HUES64 (cell line): ENCODE measurements around the gene BIN1.

Source experiments
- H3K27ac ChIP-seq: 2 replicates; pipeline ENCODE4 v1.7.0; 2013; ENCODE audit warnings: low read depth, low read length, inconsistent platforms
- H3K27me3 ChIP-seq: 2 replicates; pipeline ENCODE4 v1.6.1; 2013; ENCODE audit warnings: mild to moderate bottlenecking, low read length; ENCODE audit not compliant: insufficient read depth
- H3K36me3 ChIP-seq: 2 replicates; pipeline ENCODE4 v1.6.1; 2013; ENCODE audit warnings: mild to moderate bottlenecking, low read length; ENCODE audit not compliant: insufficient read depth
- H3K4me1 ChIP-seq: 2 replicates; pipeline ENCODE4 v1.6.1; 2013; ENCODE audit warnings: mild to moderate bottlenecking, low read length, moderate library complexity; ENCODE audit not compliant: insufficient read depth
- H3K4me3 ChIP-seq: 2 replicates; pipeline ENCODE4 v1.5.1; 2013; ENCODE audit warnings: mild to moderate bottlenecking, low read length, moderate library complexity
- H3K9ac ChIP-seq: 2 replicates; pipeline ENCODE4 v1.6.1; 2013; ENCODE audit warnings: mild to moderate bottlenecking, low read depth, low read length
- H3K9me3 ChIP-seq: 2 replicates; pipeline ENCODE4 v1.6.1; 2013; ENCODE audit warnings: low read depth, low read length; ENCODE audit not compliant: insufficient read depth
- WGBS: fragments of 150-250, 120-280 bp; methylation state at CpG from one replicate; pipeline ENCODE4 v1.1.7; 2013; ENCODE audit warnings: missing lambda C conversion rate; 5-methylcytosine and 5-hydroxymethylcytosine counted together

BIN1 gene

DNA sequence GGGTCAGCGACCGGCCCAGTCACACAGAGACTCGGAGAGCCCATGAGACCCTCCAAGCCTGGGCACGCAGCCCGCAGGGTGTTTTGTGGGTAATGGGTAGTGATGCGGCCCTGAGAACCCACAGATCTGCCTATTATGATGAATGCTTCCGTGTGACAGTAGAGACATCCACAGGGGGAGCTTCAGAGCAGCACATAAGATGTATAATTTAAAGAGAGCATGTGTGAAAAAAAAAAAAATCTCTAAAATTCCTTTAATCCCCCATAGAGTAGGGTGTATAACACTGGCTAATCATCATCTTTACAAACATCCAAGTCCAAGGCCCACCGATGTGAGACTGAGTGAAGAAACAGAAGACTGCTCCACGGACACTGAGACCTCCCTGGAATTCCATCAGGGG, 34.6 kb downstream of the BIN1 start:
- WGBS, result 80% methylated on average over 9 of the region's 9 CpGs
- Histone ChIP-seq H3K4me3 (no peak overlapping the region), H3K27ac (no peak overlapping the region), H3K9me3 (no peaks in the 10 kb centered on the region), H3K4me1 (no peaks in the 10 kb centered on the region), H3K36me3 (peaks cover 7% of the 10 kb centered on the region; the same call in 1 of the 2 replicates), H3K9ac (no peak overlapping the region), H3K27me3 (no peaks in the 10 kb centered on the region)

DNA sequence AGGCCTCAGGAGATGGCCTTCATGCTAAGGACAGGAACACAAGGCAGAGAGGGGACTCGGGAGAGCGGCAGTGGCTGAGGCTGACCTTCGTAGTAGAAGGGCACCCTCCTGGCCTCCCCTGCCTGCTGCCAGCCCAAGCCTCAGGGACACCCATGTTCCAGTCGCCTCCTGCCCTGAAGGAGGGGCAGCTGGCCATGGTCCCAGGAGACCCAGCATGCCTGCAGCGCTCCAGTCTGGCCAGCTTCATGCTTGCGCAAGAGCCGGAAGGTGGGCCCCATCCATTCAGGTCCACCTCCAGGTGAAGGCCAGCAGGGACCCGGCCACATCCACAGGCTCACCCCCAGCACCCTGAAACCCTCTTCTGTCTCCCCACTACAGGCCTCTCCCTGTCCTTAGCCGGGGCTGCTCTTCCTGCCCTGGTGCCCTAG, 35.0 kb downstream of the BIN1 start:
- no peaks in the 10 kb centered on the region for H3K9me3 ChIP-seq
- WGBS, result 93% methylated on average over 9 of the region's 9 CpGs
- no peak overlapping the region for H3K9ac ChIP-seq
- peaks cover 7% of the 10 kb centered on the region; the same call in 1 of the 2 replicates for H3K36me3 ChIP-seq
- H3K4me3 ChIP-seq, result no peak overlapping the region
- no peak overlapping the region for H3K27ac ChIP-seq
- H3K4me1 ChIP-seq, result no peaks in the 10 kb centered on the region
- H3K27me3 ChIP-seq, result no peaks in the 10 kb centered on the region

DNA sequence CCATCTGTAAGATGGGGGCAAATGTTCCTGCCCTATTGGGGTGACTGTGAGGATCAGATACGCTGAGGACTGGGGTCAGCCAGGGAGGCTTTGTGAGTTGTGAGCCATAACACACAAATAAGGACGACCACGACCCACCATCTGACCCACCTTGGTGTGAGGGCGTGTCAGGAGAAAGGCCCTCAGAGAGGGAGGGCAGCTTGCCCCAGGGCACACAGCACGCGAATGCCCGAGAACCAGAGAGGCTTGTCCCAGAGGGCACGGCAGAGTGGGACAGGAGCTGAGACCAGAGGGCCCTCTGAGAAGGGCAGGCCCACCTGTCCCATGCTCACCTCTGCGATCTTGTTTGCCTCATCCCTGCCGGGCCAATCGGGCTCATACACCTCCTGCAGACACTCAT, 36.7 kb downstream of the BIN1 start:
- H3K9ac ChIP-seq, result no peak overlapping the region
- H3K9me3 ChIP-seq, result no peaks in the 10 kb centered on the region
- H3K4me3 ChIP-seq, result no peak overlapping the region
- H3K27ac ChIP-seq, result no peak overlapping the region
- 95% methylated on average over 11 of the region's 11 CpGs for WGBS
- H3K4me1 ChIP-seq, result peaks cover 5% of the 10 kb centered on the region; the same call in 1 of the 2 replicates
- peaks cover 7% of the 10 kb centered on the region; the same call in 1 of the 2 replicates for H3K36me3 ChIP-seq
- no peaks in the 10 kb centered on the region for H3K27me3 ChIP-seq

DNA sequence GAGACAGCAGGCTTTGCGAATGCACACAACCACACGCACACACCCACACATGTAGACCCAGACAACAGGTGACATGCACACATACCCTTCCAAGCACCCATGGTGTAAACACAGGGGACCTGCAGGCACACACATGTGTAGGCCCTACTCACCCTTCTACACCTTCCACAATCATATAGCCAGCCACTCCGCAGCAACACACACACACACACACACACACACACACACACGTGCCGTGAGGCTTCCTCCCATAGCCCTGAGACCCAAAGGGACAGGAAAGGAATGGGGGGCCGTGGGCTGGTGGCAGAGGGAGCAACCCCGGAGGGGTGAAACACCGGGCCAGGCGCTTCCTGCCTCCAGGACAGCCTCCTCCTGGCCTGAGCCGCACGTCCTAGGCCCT, 37.4 kb downstream of the BIN1 start:
- Histone ChIP-seq H3K9me3 (no peaks in the 10 kb centered on the region), H3K4me1 (peaks cover 10% of the 10 kb centered on the region; the same call in 1 of the 2 replicates), H3K4me3 (no peak overlapping the region), H3K27me3 (no peaks in the 10 kb centered on the region), H3K9ac (no peak overlapping the region), H3K27ac (no peak overlapping the region), H3K36me3 (peaks cover 7% of the 10 kb centered on the region; the same call in 1 of the 2 replicates)
- 95% methylated on average over 11 of the region's 11 CpGs for WGBS

DNA sequence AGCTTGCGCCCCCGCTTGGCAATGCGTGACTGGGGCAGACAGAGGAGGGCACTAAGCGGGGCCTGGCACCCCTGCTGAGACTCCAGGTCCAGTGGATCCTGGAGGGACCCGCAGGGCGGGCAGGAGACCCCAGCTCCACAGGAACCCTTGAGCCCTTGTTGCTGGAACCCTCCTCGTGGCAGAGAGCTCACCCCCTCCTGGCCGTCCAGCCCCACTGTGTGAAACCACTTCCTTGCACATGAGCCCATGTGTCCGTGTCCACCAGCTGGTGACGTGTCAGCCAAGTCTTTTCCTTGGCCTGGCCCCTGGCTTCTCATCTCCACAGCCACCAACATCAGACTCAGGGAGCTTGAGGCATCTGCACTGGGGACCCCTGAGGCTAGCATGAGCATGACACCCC, 38.0 kb downstream of the BIN1 start:
- H3K27ac ChIP-seq, result no peak overlapping the region
- peaks cover 14% of the 10 kb centered on the region; the same call in 1 of the 2 replicates for H3K4me1 ChIP-seq
- no peak overlapping the region for H3K9ac ChIP-seq
- no peaks in the 10 kb centered on the region for H3K27me3 ChIP-seq
- H3K36me3 ChIP-seq, result peaks cover 7% of the 10 kb centered on the region; the same call in 1 of the 2 replicates
- 90% methylated on average over 10 of the region's 10 CpGs for WGBS
- H3K4me3 ChIP-seq, result no peak overlapping the region
- H3K9me3 ChIP-seq, result no peaks in the 10 kb centered on the region

DNA sequence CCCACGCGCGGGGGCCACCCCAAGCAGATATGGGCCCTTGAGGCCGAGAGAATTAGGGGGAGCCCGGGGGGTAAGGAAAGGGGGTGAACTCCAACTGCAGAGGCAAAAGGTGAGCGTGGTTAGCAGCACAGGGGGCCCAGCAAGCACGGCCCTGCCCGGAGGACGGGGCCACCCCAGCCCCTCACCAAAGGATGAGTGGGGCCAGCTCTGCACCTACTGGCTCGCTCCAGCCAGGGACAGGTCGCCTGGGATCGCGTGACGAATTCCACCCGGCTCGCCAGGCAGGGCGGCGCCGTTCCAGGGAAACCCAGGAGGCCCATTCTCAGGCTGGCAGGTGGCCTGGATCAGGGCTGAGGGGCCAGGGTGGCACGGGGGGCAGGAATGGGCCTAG, 38.6 kb downstream of the BIN1 start:
- peaks cover 14% of the 10 kb centered on the region; the same call in 1 of the 2 replicates for H3K4me1 ChIP-seq
- no peak overlapping the region for H3K27ac ChIP-seq
- H3K36me3 ChIP-seq, result peaks cover 7% of the 10 kb centered on the region; the same call in 1 of the 2 replicates
- no peaks in the 10 kb centered on the region for H3K27me3 ChIP-seq
- no peak overlapping the region for H3K9ac ChIP-seq
- H3K9me3 ChIP-seq, result no peaks in the 10 kb centered on the region
- 90% methylated on average over 20 of the region's 20 CpGs for WGBS
- no peak overlapping the region for H3K4me3 ChIP-seq

DNA sequence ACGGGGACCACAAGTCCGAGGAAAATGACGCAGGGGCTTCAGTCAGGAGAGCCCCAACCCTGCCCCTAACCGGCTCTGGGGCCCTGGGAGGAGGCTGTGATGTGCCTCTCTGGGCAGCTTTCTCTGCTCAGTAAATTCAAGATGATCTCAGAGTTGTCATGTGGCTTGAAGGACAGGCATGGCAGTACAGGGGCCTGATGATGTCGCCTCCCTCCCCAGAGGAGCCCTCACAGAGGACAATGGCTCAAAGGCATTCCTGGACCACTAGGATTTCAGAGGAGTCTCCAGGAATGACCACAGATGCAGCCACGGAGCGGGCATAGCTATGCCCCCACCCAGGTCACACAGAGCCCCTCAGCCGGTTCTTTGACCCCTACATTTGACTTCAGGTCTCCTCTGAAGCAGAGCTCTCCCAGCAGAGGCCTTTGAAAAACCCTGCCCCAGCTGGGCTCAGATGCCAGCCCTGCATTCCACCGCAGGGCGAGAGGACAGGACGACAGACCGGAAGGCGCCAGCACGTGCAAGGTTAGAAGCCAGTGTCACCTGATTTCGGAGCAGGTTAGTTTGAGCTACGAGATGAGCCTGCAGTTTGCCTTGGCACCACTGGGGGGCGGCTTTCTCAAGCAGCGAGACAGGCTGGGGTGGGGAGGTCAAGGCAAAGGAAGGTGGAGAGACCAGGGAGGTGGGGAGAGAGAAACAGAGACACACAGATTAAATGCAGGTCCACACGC, 39.2 kb downstream of the BIN1 start:
- 58% methylated on average over 19 of the region's 19 CpGs for WGBS
- peaks cover 7% of the 10 kb centered on the region; the same call in 1 of the 2 replicates for H3K36me3 ChIP-seq
- no peaks in the 10 kb centered on the region for H3K9me3 ChIP-seq
- no peak overlapping the region for H3K4me3 ChIP-seq
- H3K27me3 ChIP-seq, result no peaks in the 10 kb centered on the region
- no peak overlapping the region for H3K9ac ChIP-seq
- peaks cover 14% of the 10 kb centered on the region; the same call in 1 of the 2 replicates for H3K4me1 ChIP-seq
- H3K27ac ChIP-seq, result no peak overlapping the region

DNA sequence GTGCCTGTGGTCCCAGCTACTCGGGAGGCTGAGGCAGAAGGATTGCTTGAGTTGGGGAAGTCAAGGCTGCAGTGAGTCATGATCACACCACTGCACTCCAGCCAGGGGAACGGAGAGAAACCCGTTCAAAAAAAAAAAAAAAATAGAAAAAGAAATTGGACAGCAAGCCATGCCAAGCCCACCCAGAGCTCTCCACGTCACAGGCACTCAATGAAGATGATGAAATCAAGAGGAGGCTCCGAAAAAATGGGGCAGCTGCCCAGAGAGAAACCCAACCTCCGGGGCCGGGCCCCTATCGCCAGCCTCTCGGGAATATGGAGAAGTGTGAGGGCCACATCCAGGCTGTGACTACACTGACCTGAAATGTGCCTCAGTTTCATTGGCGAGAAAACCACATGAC, 40.0 kb downstream of the BIN1 start:
- Histone ChIP-seq H3K27me3 (no peaks in the 10 kb centered on the region), H3K4me1 (peaks cover 14% of the 10 kb centered on the region; the same call in 1 of the 2 replicates), H3K9me3 (no peaks in the 10 kb centered on the region), H3K9ac (no peak overlapping the region), H3K36me3 (peaks cover 9% of the 10 kb centered on the region; the same call in 1 of the 2 replicates), H3K4me3 (no peak overlapping the region), H3K27ac (no peak overlapping the region)
- 92% methylated on average over 10 of the region's 10 CpGs for WGBS

DNA sequence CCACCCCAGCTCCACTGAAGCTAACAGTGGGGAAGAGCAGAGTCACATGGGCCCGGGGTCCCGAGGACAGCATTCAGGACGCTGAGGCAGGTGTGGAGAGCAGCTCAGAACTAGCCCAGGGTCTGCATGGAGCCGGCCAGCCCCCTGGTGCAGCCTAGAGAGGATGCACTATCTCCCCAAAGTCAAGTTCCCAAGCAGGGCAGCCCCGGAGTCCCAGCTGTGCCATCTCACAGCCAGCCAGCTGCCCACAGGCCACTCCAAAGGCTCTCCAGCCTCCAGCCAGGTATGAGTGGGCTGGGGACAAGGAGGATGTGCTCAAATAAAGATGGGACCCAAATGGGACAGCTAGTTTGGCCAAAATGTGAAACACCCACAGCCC, 41.0 kb downstream of the BIN1 start:
- Histone ChIP-seq H3K4me1 (peaks cover 14% of the 10 kb centered on the region; the same call in 1 of the 2 replicates), H3K9ac (no peak overlapping the region; the same call in 1 of the 2 replicates), H3K36me3 (peaks cover 9% of the 10 kb centered on the region; the same call in 1 of the 2 replicates), H3K4me3 (no peak overlapping the region), H3K27me3 (no peaks in the 10 kb centered on the region), H3K27ac (no peak overlapping the region; the same call in 1 of the 2 replicates), H3K9me3 (no peaks in the 10 kb centered on the region)
- 89% methylated on average over 5 of the region's 5 CpGs for WGBS

DNA sequence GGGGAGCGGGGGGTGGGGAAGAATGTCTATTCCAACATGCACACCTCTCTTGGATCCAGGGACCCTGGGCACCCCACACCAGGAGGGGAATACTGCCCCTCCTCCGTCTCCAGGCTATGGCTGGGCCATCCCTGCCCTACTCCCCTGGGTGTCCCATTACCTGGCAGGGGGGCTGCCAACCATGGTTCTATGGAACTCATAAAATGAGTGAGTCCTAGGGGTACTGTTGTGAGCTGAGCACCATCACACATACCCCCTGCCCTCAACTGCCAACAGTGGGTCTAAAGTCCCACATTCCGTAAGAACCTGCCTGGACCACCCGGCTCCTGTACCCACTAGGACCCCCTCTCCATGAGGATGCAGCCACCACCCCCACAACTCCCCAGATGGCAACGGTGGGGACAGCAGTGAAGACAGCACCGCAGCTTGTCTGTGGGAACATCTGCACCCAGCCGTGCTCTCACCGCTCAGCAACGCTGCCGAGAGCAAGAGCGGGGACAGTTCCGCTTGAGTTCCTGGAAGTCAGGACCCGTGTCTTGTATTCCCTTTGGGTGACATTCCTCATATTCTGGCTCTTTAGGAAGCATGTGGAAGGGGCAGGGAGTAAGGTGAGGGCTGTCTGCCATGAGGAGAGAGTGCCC, 41.5 kb downstream of the BIN1 start:
- Histone ChIP-seq H3K4me1 (peaks cover 14% of the 10 kb centered on the region; the same call in 1 of the 2 replicates), H3K4me3 (no peak overlapping the region), H3K27me3 (no peaks in the 10 kb centered on the region), H3K27ac (peak overlapping the region; percentile 82), H3K9ac (peak overlapping the region; percentile 58; the same call in 1 of the 2 replicates), H3K9me3 (no peaks in the 10 kb centered on the region), H3K36me3 (peaks cover 9% of the 10 kb centered on the region; the same call in 1 of the 2 replicates)
- WGBS, result 91% methylated on average over 13 of the region's 13 CpGs

DNA sequence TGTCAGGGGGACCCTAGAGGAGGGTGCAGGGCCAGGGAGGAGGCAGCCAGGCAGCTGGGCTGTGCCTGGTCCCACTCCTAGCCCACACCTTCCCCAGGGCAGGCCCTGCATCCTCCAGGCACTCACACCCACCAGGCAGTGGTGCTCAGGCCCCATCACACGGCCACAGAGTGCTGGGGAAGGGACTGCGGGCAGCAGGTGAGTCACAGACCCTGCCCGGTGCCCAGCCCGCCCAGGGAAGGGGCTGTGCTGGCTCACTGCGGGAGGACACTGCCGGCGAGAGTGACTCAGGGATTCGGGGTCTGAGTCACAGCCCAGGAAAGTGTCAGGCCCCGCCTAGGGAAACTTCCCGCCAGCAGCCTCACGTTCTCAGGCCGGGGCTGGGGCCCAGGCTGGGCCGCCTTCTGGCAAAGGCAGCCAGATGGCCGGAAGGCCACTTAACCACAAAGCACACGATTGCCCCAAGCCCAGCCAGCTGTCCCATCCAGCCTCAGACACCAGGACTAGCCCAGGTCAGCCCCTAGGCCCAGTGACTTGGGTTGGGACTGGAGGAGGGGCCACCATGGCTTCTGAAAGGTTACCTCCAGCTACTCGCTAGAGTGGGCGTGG, 42.2 kb downstream of the BIN1 start:
- H3K9ac ChIP-seq, result peak overlapping the region; percentile 58; the same call in 1 of the 2 replicates

More for the DNA sequence above, 42.2 kb downstream of the BIN1 start:
- Histone ChIP-seq H3K27ac (peak overlapping the region; percentile 82), H3K4me1 (peaks cover 14% of the 10 kb centered on the region; the same call in 1 of the 2 replicates), H3K36me3 (peaks cover 8% of the 10 kb centered on the region; the same call in 1 of the 2 replicates), H3K9me3 (no peaks in the 10 kb centered on the region), H3K4me3 (no peak overlapping the region), H3K27me3 (no peaks in the 10 kb centered on the region)
- 37% methylated on average over 17 of the region's 17 CpGs for WGBS
